ENCODE measurements around the gene MAPK11.
"Not testable (repeated sequence)": the region's sequence is repeated elsewhere in the genome, so short reads cannot be mapped to it uniquely, and the experiment has no call there.

Gene MAPK11

GRCh38 chr22:50276143-50276542 is 6.0 kb upstream of the MAPK11 start:
- DNase-seq (ENCODE audit: low spot score): no peak

- DNase-seq (ENCODE audit: low spot score): no peak
These were observed 5.2 kb upstream of the MAPK11 start for GRCh38 chr22:50275181-50276055.

GRCh38 chr22:50274771-50275170 is 4.6 kb upstream of the MAPK11 start:
- DNase-seq (ENCODE audit: low spot score): no peak

- no peak for DNase-seq (ENCODE audit: low spot score)
These were observed 4.1 kb upstream of the MAPK11 start for GRCh38 chr22:50274311-50274710.

GRCh38 chr22:50273781-50274180 is 3.6 kb upstream of the MAPK11 start:
- DNase-seq (ENCODE audit: low spot score): not testable (repeated sequence)

GRCh38 chr22:50273352-50273751 is 3.2 kb upstream of the MAPK11 start:
- not testable (repeated sequence) for DNase-seq (ENCODE audit: low spot score)

GRCh38 chr22:50272044-50272802 is 2.0 kb upstream of the MAPK11 start:
- no peak for DNase-seq (ENCODE audit: low spot score)

- DNase-seq (ENCODE audit: low spot score): no peak
These were observed 1.4 kb upstream of the MAPK11 start for GRCh38 chr22:50271519-50271970.

GRCh38 chr22:50270666-50271394 is 650 bp upstream of the MAPK11 start:
- DNase-seq (ENCODE audit: low spot score): no peak

GRCh38 chr22:50269573-50269969 is 609 bp downstream of the MAPK11 start:
- no peak for DNase-seq (ENCODE audit: low spot score)

GRCh38 chr22:50268655-50269113 is 1.5 kb downstream of the MAPK11 start:
- no peak for DNase-seq (ENCODE audit: low spot score)

- no peak for DNase-seq (ENCODE audit: low spot score)
These were observed 2.4 kb downstream of the MAPK11 start for GRCh38 chr22:50267591-50268390.

GRCh38 chr22:50266994-50267393 is 3.2 kb downstream of the MAPK11 start:
- DNase-seq (ENCODE audit: low spot score): no peak

GRCh38 chr22:50264946-50265669 is 5.1 kb downstream of the MAPK11 start:
- no peak for DNase-seq (ENCODE audit: low spot score)

GRCh38 chr22:50264104-50264745 is 6.0 kb downstream of the MAPK11 start:
- no peak for DNase-seq (ENCODE audit: low spot score)

- no peak for DNase-seq (ENCODE audit: low spot score)
These were observed 7.1 kb downstream of the MAPK11 start for GRCh38 chr22:50262973-50263617.

- no peak for DNase-seq (ENCODE audit: low spot score)
These were observed 7.7 kb downstream of the MAPK11 start for GRCh38 chr22:50262460-50262911.

GRCh38 chr22:50261615-50262459 is 8.3 kb downstream of the MAPK11 start, which contains the start of gene MAPK12:
TSS of gene MAPK12 (minus strand) at chr22:50261683. CDS start at chr22:50261509, 174 bp downstream.
- DNase-seq (ENCODE audit: low spot score): no peak
